ENCODE results near the gene SULT2A1. TPM values are rescaled to one million over a fixed set of nuclear protein-coding genes. Genes with fewer than 3 reads are reported as not detected.

Gene SULT2A1
- total RNA-seq, 2 experiments from 2014 or later: not detected

GRCh38 chr19:47848425-47848822 lies 37.7 kb downstream of the SULT2A1 start:
- no peaks in the 10 kb centered on the region for H3K9me3 ChIP-seq (ENCODE audit: control insufficient read depth in 1 of 2, insufficient read depth in 1 of 2, low read length in 2 of 2)
- no peaks in the 10 kb centered on the region for H3K4me1 Mint-ChIP-seq (ENCODE audit: low read depth)
- peaks cover 7% of the 10 kb centered on the region for H3K4me1 ChIP-seq (ENCODE audit: insufficient read depth, low read length)
- ATAC-seq (ENCODE audit: poor library complexity) (no peak), DNase-seq (no peak)
- H3K27me3 ChIP-seq (ENCODE audit: control insufficient read depth in 1 of 2, insufficient read depth in 2 of 2, low read length in 2 of 2): peaks cover 16 to 41% of the 10 kb centered on the region in 2 experiments
- H3K27ac Mint-ChIP-seq: no peak overlapping the region
- H3K27ac ChIP-seq (ENCODE audit: low read depth in 1 of 2, low read length in 2 of 2): no peak overlapping the region
- ChIA-PET POLR2A (no interaction called here), CTCF (interaction anchor here (1.2 kb wide), 1 partner anchor 15 kb away, joined by 4 read pairs; no protein-coding TSS in a partner anchor)
- H3K36me3 Mint-ChIP-seq (ENCODE audit: low read depth): no peaks in the 10 kb centered on the region
- no peak overlapping the region for H3K4me3 Mint-ChIP-seq
- peaks cover 51% of the 10 kb centered on the region for H3K27me3 Mint-ChIP-seq
- no peaks in the 10 kb centered on the region for H3K36me3 ChIP-seq (ENCODE audit: insufficient read depth, low read length)
- no peak overlapping the region for H3K4me3 ChIP-seq (ENCODE audit: low read length)
- H3K9me3 Mint-ChIP-seq: no peaks in the 10 kb centered on the region
- intact Hi-C loops (cut with DNase I, micrococcal nuclease): no loop called here
- no peak for TF ChIP-seq CTCF (IDR thresholded peaks at IDR 0.05)

- Histone ChIP-seq H3K36me3 (ENCODE audit: insufficient read depth, low read length) (no peaks in the 10 kb centered on the region), H3K4me3 (ENCODE audit: low read length) (no peak overlapping the region), H3K27me3 (ENCODE audit: control insufficient read depth in 1 of 2, insufficient read depth in 2 of 2, low read length in 2 of 2) (peaks cover 10 to 22% of the 10 kb centered on the region in 2 experiments), H3K4me1 (ENCODE audit: insufficient read depth, low read length) (no peaks in the 10 kb centered on the region), H3K9me3 (ENCODE audit: control insufficient read depth in 1 of 2, insufficient read depth in 1 of 2, low read length in 2 of 2) (peaks cover 0 to 6% of the 10 kb centered on the region in 2 experiments), H3K27ac (ENCODE audit: low read depth in 1 of 2, low read length in 2 of 2) (no peak overlapping the region)
- Mint-ChIP-seq H3K36me3 (ENCODE audit: low read depth) (no peaks in the 10 kb centered on the region), H3K4me1 (ENCODE audit: low read depth) (no peaks in the 10 kb centered on the region), H3K27me3 (peaks cover 17% of the 10 kb centered on the region), H3K9me3 (no peaks in the 10 kb centered on the region), H3K27ac (no peak overlapping the region), H3K4me3 (no peak overlapping the region)
- intact Hi-C loops (cut with DNase I, micrococcal nuclease): no loop called here
- ChIA-PET POLR2A (no interaction called here), CTCF (no interaction called here)
- no peak for TF ChIP-seq CTCF (IDR thresholded peaks at IDR 0.05)
- ATAC-seq (ENCODE audit: poor library complexity): no peak
- no peak for DNase-seq
Observed at GRCh38 chr19:47842941-47843340, 43.2 kb downstream of the SULT2A1 start.

GRCh38 chr19:47839913-47840312 lies 46.2 kb downstream of the SULT2A1 start:
- no peaks in the 10 kb centered on the region for H3K4me1 Mint-ChIP-seq (ENCODE audit: low read depth)
- ATAC-seq (ENCODE audit: poor library complexity) (no peak), DNase-seq (no peak)
- Histone ChIP-seq H3K36me3 (ENCODE audit: insufficient read depth, low read length) (no peaks in the 10 kb centered on the region), H3K4me1 (ENCODE audit: insufficient read depth, low read length) (no peaks in the 10 kb centered on the region), H3K27ac (ENCODE audit: low read depth in 1 of 2, low read length in 2 of 2) (no peak overlapping the region), H3K27me3 (ENCODE audit: control insufficient read depth in 1 of 2, insufficient read depth in 2 of 2, low read length in 2 of 2) (peaks cover 9 to 14% of the 10 kb centered on the region in 2 experiments), H3K4me3 (ENCODE audit: low read length) (no peak overlapping the region), H3K9me3 (ENCODE audit: control insufficient read depth in 1 of 2, insufficient read depth in 1 of 2, low read length in 2 of 2) (peaks cover 0 to 6% of the 10 kb centered on the region in 2 experiments)
- H3K9me3 Mint-ChIP-seq: no peaks in the 10 kb centered on the region
- no peak overlapping the region for H3K27ac Mint-ChIP-seq
- ChIA-PET POLR2A (no interaction called here), CTCF (no interaction called here)
- intact Hi-C loops (cut with DNase I, micrococcal nuclease): no loop called here
- TF ChIP-seq CTCF (IDR thresholded peaks at IDR 0.05): no peak
- H3K36me3 Mint-ChIP-seq (ENCODE audit: low read depth): no peaks in the 10 kb centered on the region
- H3K27me3 Mint-ChIP-seq: peaks cover 5% of the 10 kb centered on the region
- H3K4me3 Mint-ChIP-seq: no peak overlapping the region
